OCI-LY7 (cell line): ENCODE measurements around the gene SNCB. TPM values are rescaled to one million over a fixed set of nuclear protein-coding genes. Genes with fewer than 3 reads are reported as not detected.

Experiments
- BruUV-seq: library from RNA; stranded (reverse); fragments of 400-500 nt; replicated peaks from 2 replicates; lab custom pipeline; 2021; lab: Mats Ljungman, UMichigan
- CTCF ChIA-PET: fragments of 300-600 bp; sonication (Branson Sonifier 250); formaldehyde crosslinking; loops from one replicate; lab custom pipeline; 2022; ENCODE audit warnings: antibody characterized with exemption; ENCODE audit not compliant: unreplicated experiment; lab: Charles Lee
- POLR2A ChIA-PET: fragments of 300-600 bp; sonication (Branson Sonifier 250); formaldehyde crosslinking; loops from one replicate; lab custom pipeline; 2022; ENCODE audit warnings: antibody characterized with exemption; lab: Charles Lee
- DNase-seq: peaks from one replicate; pipeline ENCODE4 v3.0.0-alpha.2; 2015; ENCODE audit warnings: low spot score
- H2AFZ ChIP-seq: fragments of 200-600 bp; sonication (generic), shearing (Covaris generic); 2 replicates; pipeline ENCODE4 v1.6.1; 2014; ENCODE audit warnings: mild to moderate bottlenecking, antibody characterized with exemption, low read length, moderate library complexity
- H3K27ac ChIP-seq: fragments of 200-600 bp; sonication (generic); 2 replicates; pipeline ENCODE4 v1.5.1; 2014; ENCODE audit warnings: mixed run types, low read depth, mild to moderate bottlenecking, moderate library complexity, low read length, inconsistent platforms; ENCODE audit not compliant: poor library complexity, severe bottlenecking
- H3K36me3 ChIP-seq: fragments of 200-600 bp; sonication (generic); 2 replicates; pipeline ENCODE4 v1.6.1; 2014; ENCODE audit warnings: mild to moderate bottlenecking, antibody characterized with exemption, low read length, moderate library complexity, mixed read lengths; ENCODE audit not compliant: insufficient read depth
- H3K4me1 ChIP-seq: fragments of 200-600 bp; sonication (generic); 2 replicates; pipeline ENCODE4 v1.5.1; 2014; ENCODE audit warnings: mild to moderate bottlenecking, low read length; ENCODE audit not compliant: insufficient read depth, poor library complexity, severe bottlenecking
- H3K4me2 ChIP-seq: fragments of 200-600 bp; sonication (generic); 2 replicates; pipeline ENCODE4 v1.6.1; 2014; ENCODE audit warnings: mild to moderate bottlenecking, low read length
- H3K4me3 ChIP-seq: fragments of 200-600 bp; sonication (generic); 2 replicates; pipeline ENCODE4 v1.5.1; 2014; ENCODE audit warnings: mild to moderate bottlenecking, low read depth, low read length; ENCODE audit not compliant: poor library complexity, severe bottlenecking
- H3K79me2 ChIP-seq: fragments of 200-600 bp; sonication (generic); 2 replicates; pipeline ENCODE4 v1.6.1; 2016; ENCODE audit warnings: low read depth, mild to moderate bottlenecking, low read length, moderate library complexity, mixed read lengths; ENCODE audit not compliant: insufficient read depth
- H3K9me2 ChIP-seq: fragments of 200-600 bp; sonication (generic); 2 replicates; pipeline ENCODE4 v1.6.1; 2016; ENCODE audit warnings: mild to moderate bottlenecking, low read length, mixed read lengths; ENCODE audit not compliant: insufficient read depth
- H3K9me3 ChIP-seq: fragments of 200-600 bp; sonication (generic); 2 replicates; pipeline ENCODE4 v1.6.1; 2014; ENCODE audit warnings: mild to moderate bottlenecking, mixed run types, low read length, mixed read lengths
- H4K20me1 ChIP-seq: fragments of 200-600 bp; sonication (generic); 2 replicates; pipeline ENCODE4 v1.6.1; 2014; ENCODE audit warnings: mild to moderate bottlenecking, antibody characterized with exemption, low read length, moderate library complexity, mixed read lengths; ENCODE audit not compliant: insufficient read depth
- EZH2phosphoT487 ChIP-seq: fragments of 200-600 bp; sonication (generic); IDR thresholded peaks from 2 replicates; pipeline ENCODE4 v1.6.1; 2018; ENCODE audit warnings: low read depth, borderline replicate concordance, mild to moderate bottlenecking, mixed run types, antibody characterized with exemption, low read length, moderate library complexity, mixed read lengths
- intact Hi-C: fragments of 100-400 bp; cut with micrococcal nuclease; formaldehyde crosslinking; loops from one replicate; pipeline ENCODE4 v1.10.0; 2022; ENCODE audit not compliant: unreplicated experiment
- total RNA-seq, 2 experiments: library from RNA; depleted of rRNA in 1 of 2; stranded (reverse); fragments of >200 nt in 1 of 2; shearing (Covaris generic) in 1 of 2; gene quantifications; 2 replicates each; pipeline ENCODE4 v1.2.3, GENCODE V29; 2014 to 2022
- TF ChIP-seq, protein P1 (sequence below): fragments of 200-600 bp; sonication (generic); conservative IDR thresholded peaks from 2 replicates; pipeline ENCODE4 v1.5.1; 2014; ENCODE audit warnings: mild to moderate bottlenecking, antibody characterized with exemption, low read length, moderate library complexity, mixed read lengths

Gene SNCB
- total RNA-seq, 2 experiments from 2014 or later, result 0.50 to 3.5 TPM

GRCh38 chr5:176619569-176620332 is 10.6 kb downstream of the SNCB start:
- Histone ChIP-seq H3K4me1 (no peaks in the 10 kb centered on the region), H3K9me3 (no peaks in the 10 kb centered on the region), H2AFZ (no peak overlapping the region), H3K4me3 (no peak overlapping the region), H3K4me2 (peak overlapping the region; percentile 33; the same call in 1 of the 2 replicates), H3K27ac (no peak overlapping the region), H3K9me2 (no peaks in the 10 kb centered on the region), H4K20me1 (no peaks in the 10 kb centered on the region), H3K36me3 (no peaks in the 10 kb centered on the region), H3K79me2 (no peaks in the 10 kb centered on the region)
- no peak for TF ChIP-seq EZH2phosphoT487
- TF ChIP-seq, protein P1, sequence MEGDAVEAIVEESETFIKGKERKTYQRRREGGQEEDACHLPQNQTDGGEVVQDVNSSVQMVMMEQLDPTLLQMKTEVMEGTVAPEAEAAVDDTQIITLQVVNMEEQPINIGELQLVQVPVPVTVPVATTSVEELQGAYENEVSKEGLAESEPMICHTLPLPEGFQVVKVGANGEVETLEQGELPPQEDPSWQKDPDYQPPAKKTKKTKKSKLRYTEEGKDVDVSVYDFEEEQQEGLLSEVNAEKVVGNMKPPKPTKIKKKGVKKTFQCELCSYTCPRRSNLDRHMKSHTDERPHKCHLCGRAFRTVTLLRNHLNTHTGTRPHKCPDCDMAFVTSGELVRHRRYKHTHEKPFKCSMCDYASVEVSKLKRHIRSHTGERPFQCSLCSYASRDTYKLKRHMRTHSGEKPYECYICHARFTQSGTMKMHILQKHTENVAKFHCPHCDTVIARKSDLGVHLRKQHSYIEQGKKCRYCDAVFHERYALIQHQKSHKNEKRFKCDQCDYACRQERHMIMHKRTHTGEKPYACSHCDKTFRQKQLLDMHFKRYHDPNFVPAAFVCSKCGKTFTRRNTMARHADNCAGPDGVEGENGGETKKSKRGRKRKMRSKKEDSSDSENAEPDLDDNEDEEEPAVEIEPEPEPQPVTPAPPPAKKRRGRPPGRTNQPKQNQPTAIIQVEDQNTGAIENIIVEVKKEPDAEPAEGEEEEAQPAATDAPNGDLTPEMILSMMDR, result 0 out of 2 replicates have a peak, but pooled peaks have one; percentile 2
- CTCF ChIA-PET, result no interaction called here
- POLR2A ChIA-PET, result no interaction called here
- intact Hi-C loops, result loop anchor here (1.0 kb wide), 1 partner anchor 45 kb away; no protein-coding TSS in a partner anchor
- no peak for DNase-seq
- BruUV-seq, result no TSS peak

DNA sequence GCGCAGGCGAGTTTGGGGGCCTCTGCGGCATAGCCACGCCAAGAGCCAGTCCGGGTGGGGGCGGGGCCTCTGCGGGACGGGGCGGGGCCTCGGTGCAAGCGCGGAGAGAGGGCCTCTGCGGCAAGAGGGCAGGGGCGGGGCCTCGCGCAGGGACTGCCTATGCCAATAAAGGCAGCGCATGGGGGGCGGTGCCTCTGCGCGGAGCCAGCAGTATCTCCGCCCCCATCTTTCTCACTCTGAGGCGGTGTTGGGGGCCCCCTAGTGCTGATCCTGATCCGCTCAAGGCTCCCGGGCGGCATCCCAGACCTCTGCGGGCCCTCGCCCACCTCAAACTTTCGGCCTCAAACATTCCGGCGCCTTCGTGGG is 11.1 kb downstream of the SNCB start:
- Histone ChIP-seq H3K4me3 (no peak overlapping the region), H4K20me1 (no peaks in the 10 kb centered on the region), H3K4me2 (peak overlapping the region; percentile 35), H3K27ac (no peak overlapping the region), H2AFZ (no peak overlapping the region), H3K4me1 (no peaks in the 10 kb centered on the region), H3K79me2 (no peaks in the 10 kb centered on the region), H3K9me2 (no peaks in the 10 kb centered on the region), H3K9me3 (no peaks in the 10 kb centered on the region), H3K36me3 (no peaks in the 10 kb centered on the region)
- DNase-seq, result peak; percentile 91
- intact Hi-C loops, result loop anchor here (1.0 kb wide), 1 partner anchor 45 kb away; no protein-coding TSS in a partner anchor
- CTCF ChIA-PET, result interaction anchor here (0.6 kb wide), 1 partner anchor 10 kb away, joined by 3 read pairs; no protein-coding TSS in a partner anchor
- BruUV-seq, result no TSS peak
- no peak for TF ChIP-seq EZH2phosphoT487
- TF ChIP-seq, protein P1, result peak; percentile 66
- POLR2A ChIA-PET, result interaction anchor here (0.6 kb wide), 1 partner anchor 154 kb away, joined by 3 read pairs; no protein-coding TSS in a partner anchor
